GM12892 (cell line): ENCODE results near the gene SSRP1.

Experiments
- POLR2A ChIP-seq: IDR thresholded peaks from 2 replicates; pipeline ENCODE4 v1.6.1; 2011; ENCODE audit warnings: low read depth, low read length, control low read depth
- POLR2AphosphoS5 ChIP-seq: IDR thresholded peaks from 2 replicates; pipeline ENCODE4 v1.6.1; 2011; ENCODE audit warnings: low read depth, low read length, control low read depth

- no peak for TF ChIP-seq POLR2AphosphoS5
- TF ChIP-seq POLR2A = no peak
Measured at GRCh38 chr11:57347336-57347735, 11.6 kb upstream of the SSRP1 start.
